Nephron progenitor cell (in vitro differentiated cells): Measurements from ENCODE around the gene ZNF579.

Experiments used
- DNase-seq: peaks from one replicate; pipeline ENCODE4 v3.0.0; 2021
- H3K27ac Mint-ChIP-seq: 2 replicates; pipeline ENCODE4 v1.8.0; 2021; ENCODE audit warnings: mild to moderate bottlenecking, moderate library complexity, mixed read lengths
- H3K27me3 Mint-ChIP-seq: 2 replicates; pipeline ENCODE4 v1.8.0; 2021; ENCODE audit warnings: mild to moderate bottlenecking, low read depth, mixed read lengths; ENCODE audit not compliant: poor library complexity
- H3K36me3 Mint-ChIP-seq: 2 replicates; pipeline ENCODE4 v1.8.0; 2021; ENCODE audit warnings: low read depth, mixed read lengths
- H3K4me1 Mint-ChIP-seq: 2 replicates; pipeline ENCODE4 v1.8.0; 2021; ENCODE audit warnings: mixed read lengths
- H3K4me3 Mint-ChIP-seq: 2 replicates; pipeline ENCODE4 v1.8.0; 2021; ENCODE audit warnings: mild to moderate bottlenecking, moderate library complexity, mixed read lengths
- H3K9me3 Mint-ChIP-seq: 2 replicates; pipeline ENCODE4 v1.8.0; 2021; ENCODE audit warnings: mild to moderate bottlenecking, moderate library complexity, mixed read lengths
- TF ChIP-seq, protein P1 (sequence below): fragments of 200-600 bp; sonication (generic); IDR thresholded peaks from 2 replicates; pipeline ENCODE4 v1.5.0; 2021; ENCODE audit warnings: antibody characterized with exemption

ZNF579 gene

GRCh38 chr19:55596304-55596703 lies 15.7 kb upstream of the ZNF579 start:
- Mint-ChIP-seq H3K27me3 (no peaks in the 10 kb centered on the region), H3K36me3 (peaks cover 54% of the 10 kb centered on the region), H3K4me1 (peaks cover 30% of the 10 kb centered on the region), H3K9me3 (peaks cover 4% of the 10 kb centered on the region), H3K27ac (no peak overlapping the region), H3K4me3 (peak overlapping the region; percentile 20)
- TF ChIP-seq, protein P1, sequence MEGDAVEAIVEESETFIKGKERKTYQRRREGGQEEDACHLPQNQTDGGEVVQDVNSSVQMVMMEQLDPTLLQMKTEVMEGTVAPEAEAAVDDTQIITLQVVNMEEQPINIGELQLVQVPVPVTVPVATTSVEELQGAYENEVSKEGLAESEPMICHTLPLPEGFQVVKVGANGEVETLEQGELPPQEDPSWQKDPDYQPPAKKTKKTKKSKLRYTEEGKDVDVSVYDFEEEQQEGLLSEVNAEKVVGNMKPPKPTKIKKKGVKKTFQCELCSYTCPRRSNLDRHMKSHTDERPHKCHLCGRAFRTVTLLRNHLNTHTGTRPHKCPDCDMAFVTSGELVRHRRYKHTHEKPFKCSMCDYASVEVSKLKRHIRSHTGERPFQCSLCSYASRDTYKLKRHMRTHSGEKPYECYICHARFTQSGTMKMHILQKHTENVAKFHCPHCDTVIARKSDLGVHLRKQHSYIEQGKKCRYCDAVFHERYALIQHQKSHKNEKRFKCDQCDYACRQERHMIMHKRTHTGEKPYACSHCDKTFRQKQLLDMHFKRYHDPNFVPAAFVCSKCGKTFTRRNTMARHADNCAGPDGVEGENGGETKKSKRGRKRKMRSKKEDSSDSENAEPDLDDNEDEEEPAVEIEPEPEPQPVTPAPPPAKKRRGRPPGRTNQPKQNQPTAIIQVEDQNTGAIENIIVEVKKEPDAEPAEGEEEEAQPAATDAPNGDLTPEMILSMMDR = no peak
- DNase-seq = no peak

DNA sequence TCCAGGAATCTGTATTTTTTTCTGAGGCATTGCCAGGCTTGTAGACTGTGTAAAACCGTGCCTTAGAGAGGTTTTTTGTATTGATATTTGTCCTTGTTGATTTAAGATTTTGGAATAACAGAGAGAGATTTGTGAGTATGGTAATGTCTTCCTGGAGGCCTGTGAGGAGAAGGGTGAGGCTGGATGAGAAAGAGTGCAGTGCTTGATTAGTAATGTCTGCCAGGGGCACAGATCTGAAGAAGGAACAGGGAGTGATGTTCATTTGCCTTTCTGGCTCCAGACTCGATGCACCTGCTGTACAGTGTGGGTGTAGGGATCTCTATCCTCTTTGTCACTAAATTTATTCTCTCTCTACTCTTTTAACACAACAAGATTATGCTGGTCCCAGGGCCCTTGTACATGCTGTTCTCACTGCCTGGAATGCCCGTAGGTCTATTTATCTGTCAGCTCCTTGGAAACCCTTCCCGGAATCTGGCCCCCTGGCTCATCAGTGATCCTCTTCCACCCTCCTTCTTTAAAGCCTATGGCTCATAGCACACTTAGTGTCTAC lies 14.4 kb upstream of the ZNF579 start:
- Mint-ChIP-seq H3K36me3 (peaks cover 57% of the 10 kb centered on the region), H3K9me3 (peaks cover 4% of the 10 kb centered on the region), H3K4me1 (peaks cover 36% of the 10 kb centered on the region), H3K27me3 (no peaks in the 10 kb centered on the region), H3K4me3 (no peak overlapping the region), H3K27ac (no peak overlapping the region)
- DNase-seq = no peak
- TF ChIP-seq, protein P1 = no peak

DNA sequence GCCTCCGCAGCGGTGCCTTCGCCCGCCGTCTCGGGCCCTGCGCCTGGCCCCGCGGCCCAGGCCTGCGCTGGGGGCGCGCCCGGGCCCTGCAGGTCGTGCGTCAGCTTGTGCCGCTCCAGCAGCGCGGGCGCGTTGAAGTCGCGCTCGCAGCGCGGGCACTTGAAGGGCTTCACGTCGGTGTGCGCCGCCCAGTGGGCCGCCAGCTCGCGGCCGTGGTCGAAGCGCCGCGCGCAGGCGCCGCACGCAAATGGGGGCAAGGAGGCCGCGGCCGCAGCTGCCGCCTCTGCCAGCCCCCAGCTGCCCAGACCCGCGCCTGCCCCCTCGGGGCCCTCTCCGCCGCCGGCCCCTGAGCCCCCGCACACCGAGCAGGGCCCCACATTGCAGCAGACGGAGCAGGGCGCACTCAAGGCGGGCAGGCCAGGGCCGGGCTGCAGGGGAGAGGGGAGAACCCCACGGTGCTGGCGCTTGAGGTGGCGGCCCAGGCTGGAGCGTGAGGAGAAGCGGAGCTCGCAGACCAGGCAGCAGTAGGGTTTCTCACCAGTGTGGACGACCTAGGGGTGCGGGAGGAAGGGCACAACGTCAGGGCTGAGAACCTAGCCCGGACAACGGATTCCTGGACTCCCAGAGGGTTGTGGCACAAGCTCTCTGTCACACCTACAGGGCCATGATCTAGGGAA lies 12.6 kb upstream of the ZNF579 start:
- DNase-seq = no peak
- Mint-ChIP-seq H3K9me3 (peaks cover 4% of the 10 kb centered on the region), H3K27ac (peak overlapping the region; percentile 77), H3K4me1 (peaks cover 40% of the 10 kb centered on the region), H3K27me3 (no peaks in the 10 kb centered on the region), H3K4me3 (no peak overlapping the region), H3K36me3 (peaks cover 50% of the 10 kb centered on the region)
- TF ChIP-seq, protein P1 = no peak

- peaks cover 44% of the 10 kb centered on the region for H3K36me3 Mint-ChIP-seq
These were observed 11.9 kb upstream of the ZNF579 start for GRCh38 chr19:55592391-55593090.

GRCh38 chr19:55591555-55591954 lies 10.9 kb upstream of the ZNF579 start:
- Mint-ChIP-seq H3K4me3 (no peak overlapping the region), H3K27ac (peak overlapping the region; percentile 21), H3K4me1 (peaks cover 39% of the 10 kb centered on the region), H3K36me3 (peaks cover 37% of the 10 kb centered on the region), H3K9me3 (peaks cover 3% of the 10 kb centered on the region), H3K27me3 (no peaks in the 10 kb centered on the region)
- TF ChIP-seq, protein P1 = no peak
- DNase-seq = no peak

More at GRCh38 chr19:55592391-55593090, 11.9 kb upstream of the ZNF579 start:
- DNase-seq = no peak
- no peaks in the 10 kb centered on the region for H3K27me3 Mint-ChIP-seq
- no peak overlapping the region for H3K4me3 Mint-ChIP-seq
- no peak overlapping the region for H3K27ac Mint-ChIP-seq
- H3K9me3 Mint-ChIP-seq = peaks cover 4% of the 10 kb centered on the region
- peaks cover 35% of the 10 kb centered on the region for H3K4me1 Mint-ChIP-seq
- TF ChIP-seq, protein P1 = no peak
